ENCODE data around the gene PPP2R2B.

GRCh38 chr5:146553446-146553845, 325.1 kb downstream of the PPP2R2B start:
- no peak for TF ChIP-seq MAX (IDR thresholded peaks at IDR 0.05; ENCODE audit: low read depth, low read length)
- no peak for TF ChIP-seq POLR2A (IDR thresholded peaks at IDR 0.05; ENCODE audit: extremely low read depth, insufficient read length)
- no peak for TF ChIP-seq CTCF (IDR thresholded peaks at IDR 0.05; ENCODE audit: low read depth, low read length)
- TF ChIP-seq MYC (IDR thresholded peaks at IDR 0.05; ENCODE audit: low read depth, low read length), result no peak
